SK-N-SH (cell line): ENCODE data around the gene KLHDC8B.

ENCODE experiments used
- CTCF ChIP-seq: fragments of 200-600 bp; sonication (generic); IDR thresholded peaks from 2 replicates; pipeline ENCODE4 v1.6.1; 2017; ENCODE audit warnings: antibody characterized with exemption, mild to moderate bottlenecking, moderate library complexity
- EP300 ChIP-seq, 2 experiments: IDR thresholded peaks; 2 replicates each; pipeline versions ENCODE4 v1.4.0 to v1.6.1; 2012; ENCODE audit warnings: borderline replicate concordance in 1 of 2, low read depth in 1 of 2, low read length in 1 of 2
- EZH2phosphoT487 ChIP-seq: fragments of 200-600 bp; sonication (generic); IDR thresholded peaks from 2 replicates; pipeline ENCODE4 v1.6.1; 2017; ENCODE audit warnings: low read depth, mixed run types, mild to moderate bottlenecking, antibody characterized with exemption, moderate library complexity, borderline replicate concordance
- FOXM1 ChIP-seq: IDR thresholded peaks from 2 replicates; pipeline ENCODE4 v1.4.0; 2012; ENCODE audit warnings: low read depth, mild to moderate bottlenecking
- JUND ChIP-seq: IDR thresholded peaks from 2 replicates; pipeline ENCODE4 v1.4.0; 2012
- MEF2A ChIP-seq: IDR thresholded peaks from 2 replicates; pipeline ENCODE4 v1.4.0; 2012; ENCODE audit warnings: low read depth, borderline replicate concordance
- POLR2AphosphoS5 ChIP-seq: IDR thresholded peaks from 2 replicates; pipeline ENCODE4 v1.6.1; 2012; ENCODE audit warnings: low read depth, low read length
- TAF1 ChIP-seq: IDR thresholded peaks from 2 replicates; pipeline ENCODE4 v1.6.1; 2012; ENCODE audit warnings: low read depth, mild to moderate bottlenecking, low read length, moderate library complexity, borderline replicate concordance
- YY1 ChIP-seq: IDR thresholded peaks from 2 replicates; pipeline ENCODE4 v1.4.0; 2012; ENCODE audit warnings: low read depth, mild to moderate bottlenecking
- TF ChIP-seq, protein P1 (sequence below): IDR thresholded peaks from 2 replicates; pipeline ENCODE4 v1.6.1; 2012; ENCODE audit warnings: mild to moderate bottlenecking, low read depth, low read length, moderate library complexity
- TF ChIP-seq, protein P2 (sequence below): IDR thresholded peaks from 2 replicates; pipeline ENCODE4 v1.4.0; 2012; ENCODE audit warnings: low read depth
- TF ChIP-seq, protein P3 (sequence below): fragments of 150-350 bp; IDR thresholded peaks from 2 replicates; pipeline ENCODE4 v1.6.1; 2017; ENCODE audit warnings: antibody characterized with exemption, low read length, low read depth, borderline replicate concordance

DNA sequence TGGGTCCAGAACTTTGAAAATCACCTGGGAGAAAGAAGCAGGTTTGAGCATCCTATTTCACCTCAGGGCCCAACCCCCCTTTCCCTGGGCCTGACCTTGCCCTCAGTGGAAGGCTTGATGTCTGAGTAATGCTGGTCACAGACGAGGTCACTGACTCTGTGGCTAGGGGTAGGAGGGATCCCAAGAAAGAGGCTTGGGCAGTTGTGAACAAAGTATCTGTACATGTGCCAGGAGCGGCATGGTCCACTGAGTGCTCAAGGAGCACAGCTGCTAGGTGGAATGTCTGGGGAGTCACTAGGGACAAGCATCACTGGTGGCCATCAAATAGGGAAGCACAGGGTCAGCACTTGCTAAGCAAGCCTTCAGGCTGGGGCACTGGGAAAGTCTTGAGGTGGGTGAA, 12.6 kb upstream of the KLHDC8B start:
- TF ChIP-seq, protein P1, sequence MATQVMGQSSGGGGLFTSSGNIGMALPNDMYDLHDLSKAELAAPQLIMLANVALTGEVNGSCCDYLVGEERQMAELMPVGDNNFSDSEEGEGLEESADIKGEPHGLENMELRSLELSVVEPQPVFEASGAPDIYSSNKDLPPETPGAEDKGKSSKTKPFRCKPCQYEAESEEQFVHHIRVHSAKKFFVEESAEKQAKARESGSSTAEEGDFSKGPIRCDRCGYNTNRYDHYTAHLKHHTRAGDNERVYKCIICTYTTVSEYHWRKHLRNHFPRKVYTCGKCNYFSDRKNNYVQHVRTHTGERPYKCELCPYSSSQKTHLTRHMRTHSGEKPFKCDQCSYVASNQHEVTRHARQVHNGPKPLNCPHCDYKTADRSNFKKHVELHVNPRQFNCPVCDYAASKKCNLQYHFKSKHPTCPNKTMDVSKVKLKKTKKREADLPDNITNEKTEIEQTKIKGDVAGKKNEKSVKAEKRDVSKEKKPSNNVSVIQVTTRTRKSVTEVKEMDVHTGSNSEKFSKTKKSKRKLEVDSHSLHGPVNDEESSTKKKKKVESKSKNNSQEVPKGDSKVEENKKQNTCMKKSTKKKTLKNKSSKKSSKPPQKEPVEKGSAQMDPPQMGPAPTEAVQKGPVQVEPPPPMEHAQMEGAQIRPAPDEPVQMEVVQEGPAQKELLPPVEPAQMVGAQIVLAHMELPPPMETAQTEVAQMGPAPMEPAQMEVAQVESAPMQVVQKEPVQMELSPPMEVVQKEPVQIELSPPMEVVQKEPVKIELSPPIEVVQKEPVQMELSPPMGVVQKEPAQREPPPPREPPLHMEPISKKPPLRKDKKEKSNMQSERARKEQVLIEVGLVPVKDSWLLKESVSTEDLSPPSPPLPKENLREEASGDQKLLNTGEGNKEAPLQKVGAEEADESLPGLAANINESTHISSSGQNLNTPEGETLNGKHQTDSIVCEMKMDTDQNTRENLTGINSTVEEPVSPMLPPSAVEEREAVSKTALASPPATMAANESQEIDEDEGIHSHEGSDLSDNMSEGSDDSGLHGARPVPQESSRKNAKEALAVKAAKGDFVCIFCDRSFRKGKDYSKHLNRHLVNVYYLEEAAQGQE = no peak
- TF ChIP-seq TAF1 = no peak
- TF ChIP-seq YY1 = no peak
- TF ChIP-seq FOXM1 = no peak
- TF ChIP-seq CTCF = no peak
- TF ChIP-seq JUND = no peak
- TF ChIP-seq EP300 (IDR thresholded peaks at IDR 0.05; ENCODE audit: borderline replicate concordance in 1 of 2, low read depth in 1 of 2, low read length in 1 of 2) = no peak
- TF ChIP-seq, protein P2, sequence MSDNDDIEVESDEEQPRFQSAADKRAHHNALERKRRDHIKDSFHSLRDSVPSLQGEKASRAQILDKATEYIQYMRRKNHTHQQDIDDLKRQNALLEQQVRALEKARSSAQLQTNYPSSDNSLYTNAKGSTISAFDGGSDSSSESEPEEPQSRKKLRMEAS = no peak
- TF ChIP-seq EZH2phosphoT487 = no peak
- no peak for TF ChIP-seq MEF2A
- TF ChIP-seq, protein P3, sequence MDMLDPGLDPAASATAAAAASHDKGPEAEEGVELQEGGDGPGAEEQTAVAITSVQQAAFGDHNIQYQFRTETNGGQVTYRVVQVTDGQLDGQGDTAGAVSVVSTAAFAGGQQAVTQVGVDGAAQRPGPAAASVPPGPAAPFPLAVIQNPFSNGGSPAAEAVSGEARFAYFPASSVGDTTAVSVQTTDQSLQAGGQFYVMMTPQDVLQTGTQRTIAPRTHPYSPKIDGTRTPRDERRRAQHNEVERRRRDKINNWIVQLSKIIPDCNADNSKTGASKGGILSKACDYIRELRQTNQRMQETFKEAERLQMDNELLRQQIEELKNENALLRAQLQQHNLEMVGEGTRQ = no peak
- TF ChIP-seq POLR2AphosphoS5 = no peak
